Astrocyte of the cerebellum (primary cell): ENCODE measurements around the gene CDH4.

Experiments
- DNase-seq: peaks from one replicate; pipeline ENCODE4 v3.0.0-alpha.2; 2011; ENCODE audit warnings: low read depth
- H3K4me3 ChIP-seq: 2 replicates; pipeline ENCODE4 v1.5.1; 2011; ENCODE audit warnings: mild to moderate bottlenecking, low read depth, low read length, moderate library complexity
- CTCF ChIP-seq: IDR thresholded peaks from 2 replicates; pipeline ENCODE4 v1.5.1; 2012; ENCODE audit warnings: low read length, low read depth, moderate library complexity, mild to moderate bottlenecking; ENCODE audit errors: missing control alignments
- in situ Hi-C: cut with HindIII; loops from 2 replicates; pipeline ENCODE4 v1.10.0; 2017; ENCODE audit warnings: low sequenced_read_pairs

CDH4 gene

GRCh38 chr20:61644378-61645076, 392.5 kb downstream of the CDH4 start:
- no peak for TF ChIP-seq CTCF
- DNase-seq, result no peak
- no peak overlapping the region for H3K4me3 ChIP-seq
- in situ Hi-C loops, result no loop called here

DNA sequence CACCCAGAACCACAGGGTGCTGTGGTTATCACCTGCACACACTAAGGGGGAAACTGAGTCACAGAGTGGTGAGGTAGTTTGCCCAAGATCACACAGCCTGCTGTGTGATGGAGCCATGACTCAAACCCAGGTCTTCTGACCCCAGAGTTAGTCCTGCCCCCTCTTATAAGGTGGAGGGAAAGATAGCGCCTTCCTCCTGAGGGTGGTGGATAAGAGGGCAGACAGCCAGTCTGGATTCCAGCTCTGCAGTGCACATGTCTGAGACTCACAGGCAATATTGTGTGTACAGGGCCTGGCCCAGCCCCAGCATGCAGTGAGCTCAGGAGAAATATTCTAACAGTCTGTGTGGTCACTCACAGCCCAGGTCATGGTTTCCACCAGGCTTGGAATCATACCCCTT, 393.7 kb downstream of the CDH4 start:
- in situ Hi-C loops, result no loop called here
- no peak for DNase-seq
- no peak for TF ChIP-seq CTCF
- H3K4me3 ChIP-seq, result no peak overlapping the region

DNA sequence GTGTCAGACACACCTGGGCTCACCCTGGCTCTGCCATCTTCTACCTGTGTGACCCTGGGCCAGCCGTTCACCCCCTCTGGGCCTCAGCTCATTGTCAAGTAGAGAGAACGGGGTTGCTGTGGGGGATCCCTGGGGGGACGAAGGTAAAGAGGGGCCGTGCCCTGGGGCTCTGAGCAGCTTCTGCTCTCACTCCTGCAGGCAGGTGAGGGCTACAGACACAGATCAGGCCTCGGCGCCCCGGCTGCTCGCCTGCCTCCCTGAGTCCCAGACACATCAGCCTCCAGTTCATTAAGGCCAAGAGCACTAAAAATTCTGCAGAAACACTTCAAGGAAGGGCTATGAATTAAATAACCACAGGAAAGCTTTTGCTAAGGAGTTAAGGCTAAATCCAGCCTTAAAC, 394.4 kb downstream of the CDH4 start:
- H3K4me3 ChIP-seq, result no peak overlapping the region
- no peak for DNase-seq
- in situ Hi-C loops, result no loop called here
- no peak for TF ChIP-seq CTCF

DNA sequence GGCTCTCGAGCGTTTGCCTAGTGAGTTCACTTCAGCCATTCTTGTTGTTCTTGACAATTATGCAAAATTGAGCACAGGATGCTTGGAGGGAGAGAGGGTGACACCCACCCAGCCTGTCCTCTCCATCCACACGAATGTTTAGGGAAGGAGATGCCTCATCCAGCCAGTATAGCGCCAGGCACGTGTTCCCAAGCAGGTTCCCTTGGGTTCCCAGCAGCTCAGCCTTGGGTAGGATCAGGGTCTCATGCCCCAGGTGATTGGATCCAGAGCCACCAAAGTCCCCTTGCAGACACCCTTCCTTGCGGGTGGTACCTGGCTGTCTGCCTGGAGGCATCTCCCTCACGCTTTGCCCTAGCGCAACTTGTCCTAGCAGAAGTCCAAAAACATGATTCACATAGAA, 394.9 kb downstream of the CDH4 start:
- no peak overlapping the region for H3K4me3 ChIP-seq
- in situ Hi-C loops, result no loop called here
- TF ChIP-seq CTCF, result no peak
- no peak for DNase-seq

DNA sequence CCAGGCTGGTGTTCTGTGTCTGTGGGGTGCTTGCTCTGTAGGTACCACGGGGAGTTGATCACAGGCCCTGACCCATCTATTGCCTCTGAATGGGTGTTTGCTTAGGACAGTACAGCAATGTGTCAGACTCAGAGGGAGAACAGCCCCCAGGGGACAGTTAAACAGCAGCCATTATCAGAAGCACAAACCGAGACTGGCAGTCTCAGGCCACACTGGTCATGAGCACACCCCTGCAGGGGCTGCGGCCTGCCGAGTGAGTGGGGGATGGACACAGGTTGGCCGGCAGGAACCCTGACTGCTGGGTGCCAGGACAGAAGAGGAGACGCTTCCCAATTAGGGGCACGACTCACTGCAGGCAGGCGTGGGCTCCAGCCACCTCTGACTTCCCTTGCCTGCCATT, 395.6 kb downstream of the CDH4 start:
- no peak for DNase-seq
- in situ Hi-C loops, result no loop called here
- TF ChIP-seq CTCF, result no peak
- no peak overlapping the region for H3K4me3 ChIP-seq

GRCh38 chr20:61649105-61649859, 397.2 kb downstream of the CDH4 start:
- no peak for DNase-seq
- no peak overlapping the region for H3K4me3 ChIP-seq
- in situ Hi-C loops, result no loop called here
- TF ChIP-seq CTCF, result no peak
